ENCODE data around the gene STK11. TPM values are rescaled to one million over a fixed set of nuclear protein-coding genes. Genes with fewer than 3 reads are reported as not detected.
"Not testable (repeated sequence)": the region's sequence is repeated elsewhere in the genome, so short reads cannot be mapped to it uniquely, and the experiment has no call there.

STK11 gene
- total and polyA plus RNA-seq, 10 donors: 44.0 to 107 (median 74.5) TPM

- no peaks in the 10 kb centered on the region for H3K9me3 ChIP-seq
- no peak overlapping the region for H3K4me3 ChIP-seq
- TF ChIP-seq POLR2AphosphoS5 (IDR thresholded peaks at IDR 0.05) (no peak), POLR2A (IDR thresholded peaks at IDR 0.05) (no peak), CTCF (IDR thresholded peaks at IDR 0.05 in 8 of 11, conservative IDR thresholded peaks at IDR 0.05 in 3 of 11) (no peak)
- 88 to 97% (median 93%) methylated on average over 1 to 10 of the region's 10 CpGs for WGBS, 5 donors
- no peak for DNase-seq
- intact Hi-C loops (cut with DNase I; ENCODE audit: low total_unique reads): no loop called here
- H3K36me3 ChIP-seq: no peaks in the 10 kb centered on the region
- peaks cover 4 to 21% (median 12%) of the 10 kb centered on the region in 6 donors for H3K4me1 ChIP-seq
- H3K27me3 ChIP-seq (replicated peaks in 1 of 7): no peaks in the 10 kb centered on the region
- H3K27ac ChIP-seq: no peak overlapping the region
Observed at GRCh38 chr19:1199531-1199930, 6.0 kb upstream of the STK11 start.

DNA sequence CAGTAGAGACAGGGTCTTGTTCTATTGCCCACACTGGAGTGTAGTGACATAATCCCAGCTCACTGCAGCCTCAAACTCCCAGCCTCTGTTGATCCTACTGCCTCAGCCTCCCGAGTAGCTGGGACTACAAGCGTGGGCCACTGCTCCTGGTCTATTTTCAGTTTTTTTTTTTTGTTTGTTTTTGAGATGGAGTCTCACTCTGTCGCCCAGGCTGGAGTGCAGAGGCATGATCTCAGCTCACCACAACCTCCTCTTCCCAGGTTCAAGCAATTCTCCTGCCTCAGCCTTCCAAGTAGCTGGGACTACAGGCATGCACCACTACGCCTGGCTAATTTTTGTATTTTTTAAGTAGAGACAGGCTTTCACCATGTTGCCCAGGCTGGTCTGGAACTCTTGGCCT, 5.0 kb upstream of the STK11 start:
- H3K27me3 ChIP-seq (replicated peaks in 1 of 7); H3K27ac ChIP-seq; H3K4me3 ChIP-seq; DNase-seq; intact Hi-C loops (cut with DNase I; ENCODE audit: low total_unique reads); H3K36me3 ChIP-seq; H3K9me3 ChIP-seq: not testable (repeated sequence)
- WGBS, 5 donors: 89 to 96% (median 95%) methylated on average over 4 of the region's 4 CpGs
- H3K4me1 ChIP-seq: peaks cover 10 to 27% (median 19%) of the 10 kb centered on the region in 6 donors

GRCh38 chr19:1206150-1206863, 729 bp downstream of the STK11 start:
- intact Hi-C loops (cut with DNase I; ENCODE audit: low total_unique reads): no loop called here
- Histone ChIP-seq H3K27me3 (replicated peaks in 1 of 7) (no peaks in the 10 kb centered on the region), H3K4me3 (peak overlapping the region; percentile 52 to 92 (median 76)), H3K27ac (peak overlapping the region; percentile 72 to 92 (median 86)), H3K9me3 (no peaks in the 10 kb centered on the region), H3K36me3 (peaks cover 0 to 26% (median 7%) of the 10 kb centered on the region in 6 donors), H3K4me1 (peaks cover 36 to 78% (median 68%) of the 10 kb centered on the region in 6 donors)
- 0 to 1% (median 1%) methylated on average over 31 to 78 of the region's 78 CpGs for WGBS, 5 donors
- DNase-seq: peak; percentile 86
- TF ChIP-seq CTCF (IDR thresholded peaks at IDR 0.05 in 8 of 11, conservative IDR thresholded peaks at IDR 0.05 in 3 of 11) (no peak), POLR2AphosphoS5 (IDR thresholded peaks at IDR 0.05) (no peak), POLR2A (IDR thresholded peaks at IDR 0.05) (no peak)

DNA sequence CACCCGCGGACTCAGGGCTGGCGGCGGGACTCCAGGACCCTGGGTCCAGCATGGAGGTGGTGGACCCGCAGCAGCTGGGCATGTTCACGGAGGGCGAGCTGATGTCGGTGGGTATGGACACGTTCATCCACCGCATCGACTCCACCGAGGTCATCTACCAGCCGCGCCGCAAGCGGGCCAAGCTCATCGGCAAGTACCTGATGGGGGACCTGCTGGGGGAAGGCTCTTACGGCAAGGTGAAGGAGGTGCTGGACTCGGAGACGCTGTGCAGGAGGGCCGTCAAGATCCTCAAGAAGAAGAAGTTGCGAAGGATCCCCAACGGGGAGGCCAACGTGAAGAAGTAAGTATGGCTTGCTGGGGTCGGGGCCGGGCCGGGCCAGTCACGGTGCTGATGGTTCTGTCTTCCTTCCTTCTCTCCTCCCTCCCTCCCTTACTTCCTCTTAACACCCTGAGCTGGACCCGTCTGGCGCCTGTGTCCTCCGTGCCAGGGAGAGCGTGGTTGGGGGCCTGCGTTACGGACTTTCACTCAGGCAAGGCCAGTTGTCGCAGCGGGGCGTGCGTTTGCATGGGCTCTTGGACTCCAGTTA, 1.4 kb downstream of the STK11 start:
- H3K36me3 ChIP-seq: peaks cover 0 to 32% (median 13%) of the 10 kb centered on the region in 6 donors
- peak overlapping the region; percentile 52 to 92 (median 76) for H3K4me3 ChIP-seq
- intact Hi-C loops (cut with DNase I; ENCODE audit: low total_unique reads): no loop called here
- TF ChIP-seq POLR2AphosphoS5 (IDR thresholded peaks at IDR 0.05) (no peak), POLR2A (IDR thresholded peaks at IDR 0.05) (no peak)
- H3K27ac ChIP-seq: peak overlapping the region; percentile 72 to 92 (median 86)
- 1 to 2% (median 1%) methylated on average over 34 to 38 of the region's 38 CpGs for WGBS, 5 donors
- H3K9me3 ChIP-seq: no peaks in the 10 kb centered on the region
- H3K4me1 ChIP-seq: peaks cover 38 to 84% (median 74%) of the 10 kb centered on the region in 6 donors
- peak; percentile 90 for DNase-seq
- no peaks in the 10 kb centered on the region for H3K27me3 ChIP-seq (replicated peaks in 1 of 7)

GRCh38 chr19:1208830-1209229, 3.3 kb downstream of the STK11 start:
- Histone ChIP-seq H3K4me3 (peak overlapping the region in 2 of 8 donors; percentile 5 to 12), H3K4me1 (peaks cover 45 to 92% (median 82%) of the 10 kb centered on the region in 6 donors), H3K27ac (peak overlapping the region in 4 of 8 donors; percentile 10 to 92 (median 63))

More at GRCh38 chr19:1208830-1209229, 3.3 kb downstream of the STK11 start:
- H3K27me3 ChIP-seq (replicated peaks in 1 of 7); H3K9me3 ChIP-seq; intact Hi-C loops (cut with DNase I; ENCODE audit: low total_unique reads); DNase-seq: not testable (repeated sequence)
- H3K36me3 ChIP-seq: peaks cover 0 to 47% (median 17%) of the 10 kb centered on the region in 6 donors
- WGBS, 5 donors: 67 to 81% (median 78%) methylated on average over 10 of the region's 10 CpGs
